Testis (tissue), 3 donors: ENCODE measurements around the gene SLC47A2. TPM values are rescaled to one million over a fixed set of nuclear protein-coding genes. Genes with fewer than 3 reads are reported as not detected.

Source experiments
- DNase-seq: peaks from one replicate; pipeline ENCODE4 v3.0.0-alpha.2; 2019
- H3K27ac ChIP-seq, 2 donors: fragments of 200-600 bp; sonication (generic); one replicate each; pipeline ENCODE4 v1.5.1; 2019
- H3K27me3 ChIP-seq: fragments of 200-600 bp; sonication (generic); one replicate; pipeline ENCODE4 v1.5.1; 2019
- H3K36me3 ChIP-seq: fragments of 200-600 bp; sonication (generic); one replicate; pipeline ENCODE4 v1.5.1; 2017; ENCODE audit warnings: low read depth; ENCODE audit errors: missing control alignments
- H3K4me1 ChIP-seq: fragments of 200-600 bp; sonication (generic); one replicate; pipeline ENCODE4 v1.5.1; 2019
- H3K4me3 ChIP-seq, 2 donors: fragments of 200-600 bp; sonication (generic); one replicate each; pipeline ENCODE4 v1.5.1; 2017 to 2019
- H3K9me3 ChIP-seq: fragments of 200-600 bp; sonication (generic); one replicate; pipeline ENCODE4 v1.5.1; 2017
- POLR2A ChIP-seq: fragments of 450-650 bp; IDR thresholded peaks from one replicate; pipeline ENCODE4 v1.6.1; 2017; ENCODE audit warnings: antibody characterized with exemption, mild to moderate bottlenecking, moderate library complexity
- WGBS, 2 donors: methylation state at CpG; one replicate each; pipeline ENCODE4 v1.1.5; 2018; 5-methylcytosine and 5-hydroxymethylcytosine counted together
- intact Hi-C: fragments of 100-400 bp; cut with DNase I; formaldehyde crosslinking; loops from one replicate; pipeline ENCODE4 v1.15.1; 2023; ENCODE audit warnings: low total_unique reads
- polyA plus RNA-seq: library from polyadenylated mRNA; stranded (reverse); fragments of 350-450 nt; fragmentation: Illumina TruSeq; extraction: RNeasy Lipid Tissue Mini Kit (QIAGEN cat#74804); gene quantifications from one replicate; pipeline ENCODE4 v1.2.3, GENCODE V29; 2014; ENCODE audit warnings: low read depth, low replicate concordance; ENCODE audit not compliant: insufficient read depth
- total RNA-seq, 2 donors: library from RNA; depleted of rRNA; stranded (reverse); fragments of >200 nt; gene quantifications; one replicate each; pipeline ENCODE4 v1.2.3, GENCODE V29; 2016
- TF ChIP-seq, protein P1 (sequence below), 3 experiments: fragments of 450-650 bp in 2 of 3; fragments of 200-600 bp in 1 of 3; sonication (generic) in 1 of 3; IDR thresholded peaks; one replicate each; pipeline ENCODE4 v1.5.1; 2016 to 2019; ENCODE audit warnings: antibody characterized with exemption in 3 of 3, mild to moderate bottlenecking in 2 of 3, moderate library complexity in 1 of 3

Gene SLC47A2
- total and polyA plus RNA-seq, 3 donors from 2014 or later, result 0.16 to 1.1 (median 0.50) TPM

DNA sequence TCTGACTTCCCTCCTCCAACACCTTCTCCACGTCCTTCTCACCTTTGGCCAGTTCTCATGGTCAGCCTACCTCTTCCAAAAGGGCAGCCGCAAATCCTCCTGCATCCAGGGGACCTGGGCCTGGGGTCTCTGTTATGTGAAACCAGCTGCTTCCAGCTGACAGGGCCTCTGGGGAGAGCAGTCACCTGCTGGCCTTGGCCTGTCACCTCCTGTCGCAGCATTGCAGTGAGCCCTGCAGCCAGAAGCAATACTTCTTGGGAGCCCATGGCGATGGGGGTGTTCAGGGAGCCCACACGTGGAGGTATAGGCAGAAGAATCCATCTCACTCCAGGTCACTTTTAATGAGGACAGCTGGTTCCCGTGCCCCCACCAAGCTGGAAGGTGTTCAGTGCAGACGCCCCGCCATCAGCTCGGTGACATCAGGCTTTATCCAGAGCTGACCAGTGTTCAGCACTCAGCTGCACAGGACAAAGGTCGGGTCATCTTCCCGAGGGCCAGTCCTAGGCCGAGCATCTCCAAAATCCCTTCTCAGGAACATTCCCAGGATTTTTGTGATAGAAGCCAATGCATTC lies 1.7 kb upstream of the SLC47A2 start:
- Histone ChIP-seq H3K36me3 (no peaks in the 10 kb centered on the region), H3K9me3 (no peaks in the 10 kb centered on the region), H3K27me3 (no peaks in the 10 kb centered on the region), H3K4me3 (no peak overlapping the region), H3K4me1 (peaks cover 5% of the 10 kb centered on the region), H3K27ac (no peak overlapping the region)
- DNase-seq, result no peak
- intact Hi-C loops, result no loop called here
- 60 to 77% methylated on average over 12 of the region's 12 CpGs for WGBS, 2 donors
- TF ChIP-seq POLR2A, result no peak
- TF ChIP-seq, protein P1, sequence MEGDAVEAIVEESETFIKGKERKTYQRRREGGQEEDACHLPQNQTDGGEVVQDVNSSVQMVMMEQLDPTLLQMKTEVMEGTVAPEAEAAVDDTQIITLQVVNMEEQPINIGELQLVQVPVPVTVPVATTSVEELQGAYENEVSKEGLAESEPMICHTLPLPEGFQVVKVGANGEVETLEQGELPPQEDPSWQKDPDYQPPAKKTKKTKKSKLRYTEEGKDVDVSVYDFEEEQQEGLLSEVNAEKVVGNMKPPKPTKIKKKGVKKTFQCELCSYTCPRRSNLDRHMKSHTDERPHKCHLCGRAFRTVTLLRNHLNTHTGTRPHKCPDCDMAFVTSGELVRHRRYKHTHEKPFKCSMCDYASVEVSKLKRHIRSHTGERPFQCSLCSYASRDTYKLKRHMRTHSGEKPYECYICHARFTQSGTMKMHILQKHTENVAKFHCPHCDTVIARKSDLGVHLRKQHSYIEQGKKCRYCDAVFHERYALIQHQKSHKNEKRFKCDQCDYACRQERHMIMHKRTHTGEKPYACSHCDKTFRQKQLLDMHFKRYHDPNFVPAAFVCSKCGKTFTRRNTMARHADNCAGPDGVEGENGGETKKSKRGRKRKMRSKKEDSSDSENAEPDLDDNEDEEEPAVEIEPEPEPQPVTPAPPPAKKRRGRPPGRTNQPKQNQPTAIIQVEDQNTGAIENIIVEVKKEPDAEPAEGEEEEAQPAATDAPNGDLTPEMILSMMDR (IDR thresholded peaks at IDR 0.05), result no peak

DNA sequence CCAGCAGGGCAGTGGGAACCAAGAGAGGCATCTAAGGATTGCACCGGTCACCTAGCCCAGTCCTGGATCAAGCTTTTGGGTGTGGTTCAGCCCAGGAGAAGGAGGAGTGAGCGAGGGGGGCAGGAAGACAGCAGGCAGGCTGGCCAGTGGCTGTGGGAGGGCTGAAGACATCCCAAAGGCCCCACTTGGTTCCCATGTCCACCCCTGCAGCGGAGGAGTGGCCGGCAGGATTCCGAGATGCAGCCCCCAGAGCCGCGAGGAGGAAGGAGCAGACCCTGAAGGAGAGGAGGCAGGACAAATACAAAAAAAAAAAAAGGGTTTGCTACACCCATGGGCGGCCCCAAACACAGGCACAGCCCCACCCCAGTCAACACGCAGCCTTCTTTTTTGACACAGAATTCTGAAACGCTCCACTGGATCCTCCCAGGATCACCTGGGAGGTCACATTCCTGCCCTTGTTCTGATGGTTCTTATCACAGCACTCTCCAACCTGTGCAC lies 1.1 kb upstream of the SLC47A2 start:
- Histone ChIP-seq H3K9me3 (no peaks in the 10 kb centered on the region), H3K36me3 (no peaks in the 10 kb centered on the region), H3K4me3 (no peak overlapping the region), H3K27me3 (no peaks in the 10 kb centered on the region), H3K27ac (no peak overlapping the region), H3K4me1 (peaks cover 5% of the 10 kb centered on the region)
- 87 to 93% methylated on average over 10 of the region's 10 CpGs for WGBS, 2 donors
- no peak for DNase-seq
- intact Hi-C loops, result no loop called here
- TF ChIP-seq POLR2A, result no peak
- TF ChIP-seq, protein P1 (IDR thresholded peaks at IDR 0.05), result no peak

DNA sequence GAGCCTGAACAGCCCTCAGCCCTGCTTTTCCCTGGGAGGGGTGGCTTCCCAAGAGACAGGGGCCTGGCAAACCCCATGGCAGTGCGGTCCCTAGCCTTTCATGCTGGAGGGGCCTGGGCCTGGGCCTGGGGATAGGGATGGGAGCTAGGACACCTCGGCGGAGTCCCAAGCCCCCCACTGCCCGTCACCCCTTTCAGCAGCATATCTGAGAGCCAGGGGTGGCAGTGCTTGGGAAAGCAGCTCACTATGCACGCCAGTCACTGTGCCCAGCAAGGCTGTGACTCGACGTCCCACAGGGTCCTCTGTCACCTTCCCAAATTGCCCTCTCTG lies 612 bp upstream of the SLC47A2 start:
- WGBS, 2 donors, result 96 to 97% methylated on average over 4 to 7 of the region's 7 CpGs
- Histone ChIP-seq H3K36me3 (no peaks in the 10 kb centered on the region), H3K4me1 (peaks cover 5% of the 10 kb centered on the region), H3K4me3 (no peak overlapping the region), H3K9me3 (no peaks in the 10 kb centered on the region), H3K27me3 (no peaks in the 10 kb centered on the region), H3K27ac (no peak overlapping the region)
- no peak for DNase-seq
- intact Hi-C loops, result no loop called here
- TF ChIP-seq, protein P1 (IDR thresholded peaks at IDR 0.05), result no peak
- no peak for TF ChIP-seq POLR2A

DNA sequence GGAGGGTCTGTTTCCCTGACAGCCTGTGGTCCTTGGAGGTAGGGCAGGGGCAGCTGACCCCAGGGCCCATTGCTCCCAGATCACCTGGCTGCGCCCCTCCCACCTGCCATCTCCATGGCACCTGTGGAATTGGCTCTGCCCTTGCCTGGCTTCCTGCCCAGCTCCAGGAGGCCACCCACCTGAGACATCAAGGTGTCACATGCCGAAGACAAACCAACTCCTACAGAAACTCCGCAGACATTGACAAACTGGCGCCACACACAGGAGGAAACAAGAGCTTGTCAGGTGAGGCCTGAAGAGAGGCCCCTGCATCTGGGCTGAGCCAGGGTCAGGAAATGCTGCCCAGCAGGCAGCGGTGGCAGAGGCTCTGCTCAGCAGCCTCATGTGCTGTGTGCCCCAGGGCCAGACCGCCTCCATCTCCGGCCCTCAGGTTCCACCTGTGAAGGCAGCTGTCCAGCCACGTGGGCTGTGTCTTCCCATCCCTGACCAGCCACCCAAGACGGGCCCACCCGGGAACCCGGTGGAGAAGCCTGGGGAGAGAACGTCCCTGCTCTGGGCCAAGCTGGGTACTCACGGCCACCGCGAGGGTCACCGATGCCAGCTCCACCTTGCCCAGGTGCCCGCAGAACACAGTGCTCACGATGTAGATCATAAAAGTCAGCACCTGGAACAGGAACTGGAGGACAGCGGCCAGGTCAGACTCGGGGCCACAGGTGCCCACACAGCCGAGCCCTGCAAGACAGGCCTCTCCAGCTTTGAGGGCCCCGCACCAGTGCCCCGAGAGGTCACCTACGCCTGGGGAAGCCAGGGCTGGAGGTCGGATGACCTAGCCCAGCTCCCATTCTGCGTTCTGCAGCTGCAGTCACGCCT lies 1.6 kb downstream of the SLC47A2 start:
- Histone ChIP-seq H3K9me3 (no peaks in the 10 kb centered on the region), H3K4me3 (no peak overlapping the region), H3K4me1 (no peaks in the 10 kb centered on the region), H3K27me3 (no peaks in the 10 kb centered on the region), H3K27ac (no peak overlapping the region), H3K36me3 (no peaks in the 10 kb centered on the region)
- TF ChIP-seq POLR2A, result no peak
- TF ChIP-seq, protein P1 (IDR thresholded peaks at IDR 0.05), result no peak
- WGBS, 2 donors, result 94% methylated on average over 10 to 27 of the region's 27 CpGs
- no peak for DNase-seq
- intact Hi-C loops, result no loop called here
